NAMALWA (cell line): Measurements from ENCODE around the gene URAD.
A peak's percentile ranks its signal among the peaks of the same experiment; 100 is the strongest.
"Not testable (repeated sequence)": the region's sequence is repeated elsewhere in the genome, so short reads cannot be mapped to it uniquely, and the experiment has no call there.

ENCODE experiments used
- DNase-seq: peaks from one replicate; pipeline ENCODE4 v3.0.0-alpha.2; 2015; ENCODE audit warnings: low spot score

Gene URAD

GRCh38 chr13:27970382-27971235 lies 17.9 kb downstream of the URAD start:
- no peak for DNase-seq

DNA sequence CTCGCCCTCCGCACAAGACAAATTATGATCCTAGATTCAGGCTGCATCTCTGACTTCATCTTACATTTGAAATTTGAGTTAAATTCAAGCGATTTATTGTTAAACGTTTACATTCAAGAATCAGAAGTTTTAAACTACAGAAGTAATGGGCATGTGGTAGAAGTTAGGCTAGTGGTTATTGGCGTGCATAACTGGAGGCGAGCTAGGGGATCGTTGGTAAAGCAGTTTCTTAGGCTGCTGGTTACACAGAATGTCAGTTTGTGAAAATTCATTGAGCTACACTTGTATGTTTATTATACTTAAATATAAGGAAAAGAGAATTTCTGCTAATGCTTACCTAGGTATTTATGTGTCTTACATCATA lies 18.6 kb downstream of the URAD start:
- no peak for DNase-seq

DNA sequence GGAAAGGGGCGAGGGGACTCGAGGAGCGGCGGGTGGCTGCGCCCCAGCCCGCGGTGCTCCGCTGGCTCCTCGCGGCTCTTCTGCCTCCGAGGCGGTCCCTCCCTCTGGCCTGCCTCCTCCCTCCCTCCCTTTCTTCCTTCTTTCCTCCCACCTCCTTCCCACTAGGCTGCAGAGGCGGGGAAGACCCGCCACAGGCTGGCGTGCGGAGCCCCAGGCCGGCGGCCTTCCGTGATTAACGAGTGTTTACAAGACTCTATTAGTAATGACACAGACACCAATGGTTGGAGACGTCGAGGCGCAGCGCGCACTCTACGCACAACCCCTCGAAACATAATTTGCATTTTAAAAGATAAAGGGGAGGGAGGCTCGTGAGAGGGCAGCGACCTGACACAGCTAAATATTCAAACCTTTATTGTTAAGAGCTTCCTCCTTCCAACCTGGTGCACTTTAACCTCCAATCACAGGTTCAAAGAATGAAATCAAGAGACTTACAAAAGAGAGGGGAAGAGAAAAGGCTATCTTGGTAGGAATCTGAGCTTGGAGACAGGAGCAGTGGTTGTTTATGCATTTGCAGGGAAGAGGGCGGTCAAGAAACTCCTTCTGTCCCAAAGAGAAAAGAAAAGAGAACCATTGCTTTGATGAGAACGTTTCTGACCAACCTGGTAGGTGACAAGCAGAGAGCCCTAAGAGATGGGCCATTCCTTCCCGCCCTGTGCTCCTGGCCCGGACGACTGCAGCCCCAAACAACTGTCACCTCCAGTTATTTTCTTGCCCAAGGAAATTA lies 19.2 kb downstream of the URAD start, which contains the start of gene CDX2:
TSS of gene CDX2 (minus strand) at position 234 of the 784 bp plus-strand sequence. CDS start 309 bp downstream, outside the sequence.
- DNase-seq: no peak

GRCh38 chr13:27968316-27969081 lies 20.0 kb downstream of the URAD start:
- no peak for DNase-seq

DNA sequence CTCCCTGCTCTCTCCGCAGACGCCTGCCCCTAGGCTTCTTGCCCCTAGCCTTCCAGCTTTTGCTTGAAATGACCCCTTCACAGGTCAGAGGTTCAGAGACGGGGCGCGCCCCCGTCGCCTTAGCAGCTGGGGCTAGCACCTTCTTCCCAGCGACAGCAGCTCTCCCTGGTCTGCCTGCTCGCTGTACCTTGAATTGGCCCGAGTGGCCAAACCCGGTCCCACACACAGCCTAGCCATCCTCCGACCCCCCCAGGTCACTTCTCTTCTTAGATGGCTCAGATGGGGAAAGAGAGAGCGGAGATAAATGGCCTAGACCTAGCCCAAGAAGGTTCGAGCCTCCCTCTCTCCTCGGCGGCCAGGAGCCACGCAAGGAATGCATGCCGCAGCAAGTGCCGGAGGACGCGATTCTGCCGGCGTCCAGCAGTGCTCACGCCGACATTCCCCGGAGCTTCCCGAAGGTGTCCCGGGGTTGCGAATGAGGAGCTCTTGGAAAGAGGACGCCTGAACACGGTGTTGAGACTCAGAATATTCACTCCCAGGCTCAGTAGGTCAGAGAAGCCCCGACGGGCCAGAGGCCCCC lies 20.7 kb downstream of the URAD start:
- DNase-seq: no peak

DNA sequence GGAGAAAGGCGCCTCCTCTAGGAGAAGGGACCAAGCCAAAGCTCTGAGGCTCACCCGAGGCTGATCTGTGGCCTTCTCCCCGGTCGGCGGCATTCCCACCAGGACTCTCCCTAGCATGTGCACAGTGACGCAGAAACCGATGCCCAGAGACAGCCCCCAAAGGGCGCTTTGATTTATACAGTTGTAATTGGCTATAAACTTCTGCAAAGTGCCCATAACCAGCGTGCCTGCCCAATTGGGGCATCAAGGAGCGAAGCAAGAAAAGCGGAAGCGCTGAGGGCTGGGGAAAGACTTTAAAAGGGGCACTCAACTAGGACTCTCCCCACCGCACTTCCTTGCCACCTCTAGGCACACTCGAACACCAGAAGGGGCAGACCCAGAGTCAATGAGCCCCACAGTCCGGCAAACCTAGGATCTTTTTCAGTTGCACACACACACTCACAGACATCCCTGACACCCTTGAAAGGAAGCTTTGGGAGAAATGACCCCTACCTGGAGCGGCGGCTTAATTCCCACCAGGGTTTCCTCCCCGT lies 21.2 kb downstream of the URAD start:
- DNase-seq: peak; percentile 13

- no peak for DNase-seq
Observed at GRCh38 chr13:27966641-27967202, 21.8 kb downstream of the URAD start.

GRCh38 chr13:27965740-27966640 lies 22.5 kb downstream of the URAD start:
- no peak for DNase-seq

GRCh38 chr13:27965343-27965739 lies 23.2 kb downstream of the URAD start:
- no peak for DNase-seq

- DNase-seq: no peak
Observed at GRCh38 chr13:27964741-27965323, 23.7 kb downstream of the URAD start.

- not testable (repeated sequence) for DNase-seq
Observed at GRCh38 chr13:27964206-27964605, 24.3 kb downstream of the URAD start.

- DNase-seq: no peak
Observed at GRCh38 chr13:27963491-27963890, 25.0 kb downstream of the URAD start.

DNA sequence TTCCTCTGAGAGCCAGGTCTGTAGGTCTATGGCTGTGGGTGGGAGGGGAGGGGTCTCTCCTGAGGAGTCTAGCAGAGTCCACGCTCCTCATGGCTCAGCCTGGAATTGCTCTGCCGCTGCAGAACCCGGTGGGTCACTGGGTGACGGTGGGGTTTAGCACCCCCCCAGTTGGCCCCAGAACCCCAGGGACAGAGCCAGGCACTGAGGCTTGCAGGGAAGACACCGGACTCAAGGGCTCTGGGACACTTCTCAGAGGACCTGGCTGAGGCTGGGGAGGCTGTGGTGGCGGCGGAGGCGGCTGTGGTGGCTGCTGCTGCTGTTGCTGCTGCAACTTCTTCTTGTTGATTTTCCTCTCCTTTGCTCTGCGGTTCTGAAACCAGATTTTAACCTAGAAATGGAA lies 25.5 kb downstream of the URAD start:
- no peak for DNase-seq

- DNase-seq: no peak
Observed at GRCh38 chr13:27962128-27962841, 26.2 kb downstream of the URAD start.

DNA sequence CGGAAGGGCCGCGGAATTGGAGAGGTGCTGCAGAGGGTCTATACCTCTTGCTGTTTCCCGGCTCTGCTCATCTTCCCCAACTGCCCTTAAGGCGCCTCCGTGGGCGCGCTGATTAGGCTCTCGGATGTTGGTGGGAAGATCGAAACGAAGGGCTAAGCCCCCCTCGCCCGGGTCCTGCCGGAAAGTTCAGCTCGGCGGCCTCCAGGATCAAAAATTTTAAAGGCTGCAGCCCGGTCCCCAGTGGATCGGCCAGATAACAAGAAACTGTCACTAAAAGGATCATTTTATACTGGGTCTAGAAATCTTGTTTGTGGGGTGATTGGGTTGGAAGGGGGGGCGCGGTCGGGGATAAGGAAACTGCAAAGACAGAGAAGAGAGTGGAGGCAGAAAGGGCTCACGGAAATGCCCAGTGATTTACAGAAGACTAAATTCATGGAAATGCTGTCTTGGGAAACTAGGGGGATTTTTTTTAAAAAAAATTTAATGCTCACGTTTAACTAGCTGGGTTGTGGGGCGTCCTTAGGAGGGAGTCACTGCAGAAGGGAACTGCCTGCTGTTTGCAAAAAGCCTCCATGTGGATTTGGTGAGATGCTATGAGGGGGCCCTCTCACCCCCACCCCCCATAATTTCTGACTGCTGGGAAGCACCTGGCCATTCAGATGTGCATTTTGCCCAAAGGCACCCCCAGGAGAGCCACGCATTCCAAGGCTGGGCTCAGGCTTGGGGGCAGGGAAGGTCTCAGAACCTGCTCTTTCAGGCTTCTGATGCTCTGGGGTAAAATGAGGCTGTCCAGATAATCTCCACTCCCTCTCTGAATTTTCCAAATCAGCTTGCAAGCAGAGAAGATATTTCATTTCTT lies 27.0 kb downstream of the URAD start:
- DNase-seq: no peak

GRCh38 chr13:27960362-27961226 lies 27.9 kb downstream of the URAD start:
- DNase-seq: no peak

DNA sequence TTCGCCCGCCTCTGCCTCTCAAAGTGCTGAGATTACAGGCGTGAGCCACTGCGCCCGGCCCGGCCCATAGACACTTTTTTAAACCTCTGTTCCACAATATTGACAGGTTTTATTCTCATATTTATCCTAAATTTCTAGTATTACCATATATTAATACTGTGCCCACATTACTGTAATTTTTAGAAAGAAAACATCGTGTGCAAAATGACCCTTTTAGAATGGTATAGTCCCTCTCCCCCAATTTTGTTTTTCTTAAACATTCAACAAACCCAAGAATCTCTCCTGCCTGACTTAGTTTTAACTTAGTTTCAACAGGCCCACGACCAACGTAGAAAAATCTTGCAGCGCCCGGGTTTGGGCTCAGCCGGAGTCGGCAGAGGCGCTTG lies 28.5 kb downstream of the URAD start:
- no peak for DNase-seq
